Gastroesophageal sphincter (tissue), 3 donors: ENCODE measurements around the gene ADGRD2.

Experiments used
- EP300 ChIP-seq: sonication (generic); formaldehyde crosslinking; IDR thresholded peaks from one replicate; pipeline ENCODE4 v1.6.1; 2017; ENCODE audit warnings: antibody characterized with exemption, mild to moderate bottlenecking
- POLR2A ChIP-seq, 2 donors: fragments of 450-650 bp; IDR thresholded peaks; one replicate each; pipeline ENCODE4 v1.6.1; 2017; ENCODE audit warnings: antibody characterized with exemption in 2 of 2, mild to moderate bottlenecking in 2 of 2, moderate library complexity in 1 of 2
- POLR2AphosphoS5 ChIP-seq: sonication (generic); formaldehyde crosslinking; IDR thresholded peaks from one replicate; pipeline ENCODE4 v1.6.1; 2017; ENCODE audit warnings: antibody characterized with exemption
- TF ChIP-seq, protein P1 (sequence below), 4 experiments: fragments of 200-600 bp in 2 of 4; fragments of 450-650 bp in 2 of 4; sonication (generic) in 1 of 4; IDR thresholded peaks; one replicate each; pipeline ENCODE4 v1.5.1; 2017 to 2019; ENCODE audit warnings: antibody characterized with exemption in 4 of 4, mild to moderate bottlenecking in 2 of 4, moderate library complexity in 2 of 4

DNA sequence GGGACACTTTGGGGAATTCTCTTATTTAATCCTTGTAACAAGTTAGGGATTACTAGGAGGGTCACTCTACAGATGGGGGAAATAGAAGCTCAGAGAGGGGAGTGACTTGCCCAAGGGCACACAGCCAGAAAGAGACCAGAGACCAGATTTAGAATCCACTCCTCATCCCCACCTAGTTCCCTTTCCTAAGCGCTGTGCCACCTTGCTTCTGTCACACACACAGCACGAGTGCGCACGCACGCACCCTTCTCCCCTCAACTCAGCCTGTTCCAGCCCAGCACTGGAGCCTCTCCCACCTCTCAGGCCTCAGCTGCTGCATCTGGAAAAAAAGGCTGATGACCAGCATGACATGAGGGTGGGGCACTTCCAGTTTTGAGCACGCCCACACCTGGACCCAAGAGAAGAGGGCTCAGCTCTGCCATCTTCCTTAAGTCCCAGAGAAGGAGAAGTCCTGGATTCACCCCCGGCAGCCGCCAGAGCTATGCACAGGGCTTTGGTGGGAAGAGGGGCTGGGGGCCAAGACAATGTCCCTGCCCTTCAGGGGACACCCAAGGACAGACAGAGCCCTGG lies 38.5 kb downstream of the ADGRD2 start:
- TF ChIP-seq, protein P1, sequence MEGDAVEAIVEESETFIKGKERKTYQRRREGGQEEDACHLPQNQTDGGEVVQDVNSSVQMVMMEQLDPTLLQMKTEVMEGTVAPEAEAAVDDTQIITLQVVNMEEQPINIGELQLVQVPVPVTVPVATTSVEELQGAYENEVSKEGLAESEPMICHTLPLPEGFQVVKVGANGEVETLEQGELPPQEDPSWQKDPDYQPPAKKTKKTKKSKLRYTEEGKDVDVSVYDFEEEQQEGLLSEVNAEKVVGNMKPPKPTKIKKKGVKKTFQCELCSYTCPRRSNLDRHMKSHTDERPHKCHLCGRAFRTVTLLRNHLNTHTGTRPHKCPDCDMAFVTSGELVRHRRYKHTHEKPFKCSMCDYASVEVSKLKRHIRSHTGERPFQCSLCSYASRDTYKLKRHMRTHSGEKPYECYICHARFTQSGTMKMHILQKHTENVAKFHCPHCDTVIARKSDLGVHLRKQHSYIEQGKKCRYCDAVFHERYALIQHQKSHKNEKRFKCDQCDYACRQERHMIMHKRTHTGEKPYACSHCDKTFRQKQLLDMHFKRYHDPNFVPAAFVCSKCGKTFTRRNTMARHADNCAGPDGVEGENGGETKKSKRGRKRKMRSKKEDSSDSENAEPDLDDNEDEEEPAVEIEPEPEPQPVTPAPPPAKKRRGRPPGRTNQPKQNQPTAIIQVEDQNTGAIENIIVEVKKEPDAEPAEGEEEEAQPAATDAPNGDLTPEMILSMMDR (IDR thresholded peaks at IDR 0.05): no peak
- no peak for TF ChIP-seq POLR2A (IDR thresholded peaks at IDR 0.05)
- TF ChIP-seq POLR2AphosphoS5: no peak
- no peak for TF ChIP-seq EP300
